Spleen (tissue), 11 donors: ENCODE measurements around the gene FSHR. TPM values are rescaled to one million over a fixed set of nuclear protein-coding genes. Genes with fewer than 3 reads are reported as not detected.

Experiments
- DNase-seq: peaks from one replicate; pipeline ENCODE4 v3.0.0-alpha.2; 2020
- H3K27ac ChIP-seq, 8 donors: fragments of 200-600 bp; sonication (generic) in 7 of 8; 1 replicate in 4 of 8; 2 replicates in 4 of 8; pipeline versions ENCODE4 v1.5.0 to v1.8.0; 2016 to 2021; ENCODE audit warnings: inconsistent platforms in 4 of 8, mild to moderate bottlenecking in 4 of 8, moderate library complexity in 1 of 8
- H3K27me3 ChIP-seq, 7 donors: fragments of 200-600 bp; sonication (generic) in 6 of 7; replicated peaks in 1 of 7; 1 replicate in 4 of 7; 2 replicates in 3 of 7; pipeline versions ENCODE4 v1.5.0 to v1.8.0; 2016 to 2021; ENCODE audit warnings: inconsistent platforms in 3 of 7, mild to moderate bottlenecking in 1 of 7
- H3K36me3 ChIP-seq, 6 donors: fragments of 200-600 bp; sonication (generic) in 5 of 6; 1 replicate in 4 of 6; 2 replicates in 2 of 6; pipeline versions ENCODE4 v1.5.0 to v1.8.0; 2016 to 2021; ENCODE audit warnings: inconsistent platforms in 2 of 6
- H3K4me1 ChIP-seq, 6 donors: fragments of 200-600 bp; sonication (generic) in 5 of 6; 1 replicate in 3 of 6; 2 replicates in 3 of 6; pipeline versions ENCODE4 v1.5.0 to v1.8.0; 2016 to 2021; ENCODE audit warnings: inconsistent platforms in 3 of 6
- H3K4me3 ChIP-seq, 8 donors: fragments of 200-600 bp; sonication (generic) in 7 of 8; 1 replicate in 4 of 8; 2 replicates in 4 of 8; pipeline versions ENCODE4 v1.5.0 to v1.8.0; 2016 to 2021; ENCODE audit warnings: inconsistent platforms in 4 of 8, mild to moderate bottlenecking in 4 of 8, moderate library complexity in 2 of 8
- H3K9me3 ChIP-seq, 8 donors: fragments of 200-600 bp; sonication (generic) in 7 of 8; 1 replicate in 4 of 8; 2 replicates in 4 of 8; pipeline versions ENCODE4 v1.5.0 to v1.8.0; 2016 to 2021; ENCODE audit warnings: inconsistent platforms in 4 of 8
- CTCF ChIP-seq, 11 experiments: fragments of 200-600 bp in 7 of 11; fragments of 450-650 bp in 4 of 11; sonication (generic) in 4 of 11; IDR thresholded peaks in 8 of 11; conservative IDR thresholded peaks in 3 of 11; 1 replicate in 7 of 11; 2 replicates in 4 of 11; pipeline versions ENCODE4 v1.4.0 to v1.8.0; 2016 to 2021; ENCODE audit warnings: antibody characterized with exemption in 11 of 11, inconsistent platforms in 4 of 11, mild to moderate bottlenecking in 1 of 11
- POLR2A ChIP-seq, 3 donors: fragments of 450-650 bp; IDR thresholded peaks; one replicate each; pipeline ENCODE4 v1.5.1; 2017; ENCODE audit warnings: antibody characterized with exemption in 3 of 3, mild to moderate bottlenecking in 1 of 3
- POLR2AphosphoS5 ChIP-seq, 3 donors: sonication (generic); formaldehyde crosslinking; IDR thresholded peaks; one replicate each; pipeline ENCODE4 v1.5.1; 2017; ENCODE audit warnings: antibody characterized with exemption in 3 of 3
- WGBS, 5 donors: extraction: QIAGEN DNeasy Blood & Tissue Kit in 3 of 5; methylation state at CpG; one replicate each; pipeline versions ENCODE4 v1.1.5 to v1.1.7; 2013 to 2018; 5-methylcytosine and 5-hydroxymethylcytosine counted together
- intact Hi-C: fragments of 100-400 bp; cut with DNase I; formaldehyde crosslinking; loops from one replicate; pipeline ENCODE4 v1.15.0; 2023; ENCODE audit warnings: low total_unique reads
- polyA plus RNA-seq, 3 donors: library from polyadenylated mRNA; stranded (reverse); fragments of 200-250 nt; gene quantifications; one replicate each; pipeline ENCODE4 v1.2.1, GENCODE V29; 2013
- total RNA-seq, 7 donors: library from RNA; depleted of rRNA in 3 of 7; stranded (reverse); fragments of >200 nt in 3 of 7; fragmentation: NEBNext Ultra II Directional in 4 of 7; extraction: Animal tissue kit (Norgen Biotek cat#: 25700) in 4 of 7; gene quantifications; one replicate each; pipeline versions ENCODE4 v1.1.0 to v1.2.1, GENCODE V29; 2016 to 2021
- donor health status: healthy with polysubstance abuse.
- donor health status: DM: no; HTN: no; CAD: no; lungs with moderate emphysema.
- donor health status: DM: no; HTN: no; CAD: no.
- donor health status: Bipolar disorder and iron deficiency.
- donor health status: healthy.
- donor health status: DM: no; HTN: no; CAD: no.
- donor health status: DM: yes; HTN: yes; CAD: no.

The FSHR gene
- total and polyA plus RNA-seq, 10 donors = 0.03 TPM; not detected in 9

GRCh38 chr2:48952614-48953013 lies 201.7 kb downstream of the FSHR start:
- TF ChIP-seq POLR2A (IDR thresholded peaks at IDR 0.05) (no peak), CTCF (IDR thresholded peaks at IDR 0.05 in 8 of 11, conservative IDR thresholded peaks at IDR 0.05 in 3 of 11) (no peak), POLR2AphosphoS5 (IDR thresholded peaks at IDR 0.05) (no peak)
- intact Hi-C loops = no loop called here
- H3K27ac ChIP-seq = no peak overlapping the region
- no peaks in the 10 kb centered on the region for H3K27me3 ChIP-seq
- no peaks in the 10 kb centered on the region for H3K36me3 ChIP-seq
- DNase-seq = no peak
- no peaks in the 10 kb centered on the region for H3K9me3 ChIP-seq
- WGBS, 5 donors = 50 to 98% (median 75%) methylated on average over 3 of the region's 3 CpGs
- H3K4me1 ChIP-seq = no peaks in the 10 kb centered on the region
- H3K4me3 ChIP-seq = no peak overlapping the region

- H3K27me3 ChIP-seq = no peaks in the 10 kb centered on the region
- DNase-seq = no peak
- TF ChIP-seq POLR2A (IDR thresholded peaks at IDR 0.05) (no peak), POLR2AphosphoS5 (IDR thresholded peaks at IDR 0.05) (no peak), CTCF (IDR thresholded peaks at IDR 0.05 in 8 of 11, conservative IDR thresholded peaks at IDR 0.05 in 3 of 11) (no peak)
- WGBS, 5 donors = 26 to 56% (median 43%) methylated on average over 5 of the region's 5 CpGs
- H3K27ac ChIP-seq = no peak overlapping the region
- no peaks in the 10 kb centered on the region for H3K4me1 ChIP-seq
- H3K4me3 ChIP-seq = no peak overlapping the region
- intact Hi-C loops = no loop called here
- H3K9me3 ChIP-seq = no peaks in the 10 kb centered on the region
- no peaks in the 10 kb centered on the region for H3K36me3 ChIP-seq
These were observed 202.2 kb downstream of the FSHR start for GRCh38 chr2:48952143-48952542.

- H3K9me3 ChIP-seq = no peaks in the 10 kb centered on the region
- H3K36me3 ChIP-seq = no peaks in the 10 kb centered on the region
- no peak overlapping the region for H3K27ac ChIP-seq
- no peaks in the 10 kb centered on the region for H3K27me3 ChIP-seq
- H3K4me1 ChIP-seq = no peaks in the 10 kb centered on the region
- no peak overlapping the region for H3K4me3 ChIP-seq
- TF ChIP-seq CTCF (IDR thresholded peaks at IDR 0.05 in 8 of 11, conservative IDR thresholded peaks at IDR 0.05 in 3 of 11) = no peak
- TF ChIP-seq POLR2A (IDR thresholded peaks at IDR 0.05) = no peak
- TF ChIP-seq POLR2AphosphoS5 (IDR thresholded peaks at IDR 0.05) = no peak
- 35 to 50% (median 39%) methylated on average over 6 of the region's 6 CpGs for WGBS, 5 donors
- intact Hi-C loops = loop anchor here (10.0 kb wide), 2 partner anchors 1456 to 1546 kb away; no protein-coding TSS in a partner anchor
- no peak for DNase-seq
These were observed 205.8 kb downstream of the FSHR start for GRCh38 chr2:48948400-48949125.

- no peaks in the 10 kb centered on the region for H3K4me1 ChIP-seq
- intact Hi-C loops = loop anchor here (10.0 kb wide), 2 partner anchors 1458 to 1548 kb away; no protein-coding TSS in a partner anchor
- no peak for DNase-seq
- H3K27ac ChIP-seq = no peak overlapping the region
- no peak for TF ChIP-seq POLR2A (IDR thresholded peaks at IDR 0.05)
- peak; percentile 65 to 89 (median 81) for TF ChIP-seq CTCF (IDR thresholded peaks at IDR 0.05 in 8 of 11, conservative IDR thresholded peaks at IDR 0.05 in 3 of 11)
- TF ChIP-seq POLR2AphosphoS5 (IDR thresholded peaks at IDR 0.05) = peak in 1 of 3 donors; percentile 49
- no peaks in the 10 kb centered on the region for H3K27me3 ChIP-seq
- H3K36me3 ChIP-seq = no peaks in the 10 kb centered on the region
- WGBS, 5 donors = 47 to 50% (median 49%) methylated on average over 2 of the region's 2 CpGs
- H3K9me3 ChIP-seq = no peaks in the 10 kb centered on the region
- H3K4me3 ChIP-seq = no peak overlapping the region
These were observed 207.8 kb downstream of the FSHR start for GRCh38 chr2:48946449-48947048.
